Endodermal cell (in vitro differentiated cells): ENCODE measurements around the gene CMYA5. TPM values are rescaled to one million over a fixed set of nuclear protein-coding genes. Genes with fewer than 3 reads are reported as not detected.

Source experiments
- DNase-seq: peaks from one replicate; pipeline ENCODE4 v3.0.0-alpha.2; 2017
- H3K27ac ChIP-seq: 2 replicates; pipeline ENCODE4 v1.5.1; 2013; ENCODE audit warnings: mild to moderate bottlenecking, low read depth, low read length, moderate library complexity
- H3K27me3 ChIP-seq: 2 replicates; pipeline ENCODE4 v1.6.1; 2013; ENCODE audit warnings: mild to moderate bottlenecking, low read length, moderate library complexity; ENCODE audit not compliant: insufficient read depth, control insufficient read depth, poor library complexity, severe bottlenecking
- H3K36me3 ChIP-seq: 2 replicates; pipeline ENCODE4 v1.7.0; 2013; ENCODE audit warnings: mild to moderate bottlenecking, low read length, moderate library complexity; ENCODE audit not compliant: control insufficient read depth, insufficient read depth
- H3K4me1 ChIP-seq: one replicate; pipeline ENCODE4 v1.7.0; 2013; ENCODE audit warnings: low read length; ENCODE audit not compliant: control insufficient read depth, insufficient read depth
- H3K4me3 ChIP-seq: 2 replicates; pipeline ENCODE4 v1.5.1; 2013; ENCODE audit warnings: mild to moderate bottlenecking, low read length, moderate library complexity
- H3K9ac ChIP-seq: 2 replicates; pipeline ENCODE4 v1.6.1; 2013; ENCODE audit warnings: mild to moderate bottlenecking, low read length, moderate library complexity; ENCODE audit not compliant: poor library complexity, severe bottlenecking; ENCODE audit errors: extremely low read depth
- H3K9me3 ChIP-seq: 2 replicates; pipeline ENCODE4 v1.6.1; 2013; ENCODE audit warnings: mild to moderate bottlenecking, low read length, moderate library complexity; ENCODE audit not compliant: control insufficient read depth
- H3K27ac Mint-ChIP-seq: 2 replicates; pipeline ENCODE4 v1.8.0; 2020; ENCODE audit warnings: mixed read lengths
- H3K27me3 Mint-ChIP-seq: 2 replicates; pipeline ENCODE4 v1.8.0; 2021; ENCODE audit warnings: mild to moderate bottlenecking, mixed read lengths; ENCODE audit not compliant: insufficient read depth
- H3K36me3 Mint-ChIP-seq: 2 replicates; pipeline ENCODE4 v1.8.0; 2020; ENCODE audit warnings: low read depth, mixed read lengths
- H3K4me1 Mint-ChIP-seq: 2 replicates; pipeline ENCODE4 v1.8.0; 2020; ENCODE audit warnings: mixed read lengths
- H3K4me3 Mint-ChIP-seq: 2 replicates; pipeline ENCODE4 v1.8.0; 2020; ENCODE audit warnings: mild to moderate bottlenecking, moderate library complexity, mixed read lengths
- H3K9me3 Mint-ChIP-seq: 2 replicates; pipeline ENCODE4 v1.8.0; 2020; ENCODE audit warnings: mild to moderate bottlenecking, mixed read lengths
- CTCF ChIP-seq: fragments of 200-600 bp; sonication (generic); conservative IDR thresholded peaks from 2 replicates; pipeline ENCODE4 v1.5.0; 2021; ENCODE audit warnings: antibody characterized with exemption, mild to moderate bottlenecking
- WGBS, 2 experiments: methylation state at CpG; one replicate each; pipeline versions ENCODE4 v1.1.5 to v1.1.7; 2013; ENCODE audit warnings: missing lambda C conversion rate in 2 of 2, mixed read lengths in 1 of 2; ENCODE audit not compliant: insufficient coverage in 1 of 2, insufficient read length in 1 of 2; 5-methylcytosine and 5-hydroxymethylcytosine counted together
- total RNA-seq, 2 donors: library from RNA; stranded (reverse); fragmentation: NEBNext Ultra II Directional in 1 of 2; extraction: Animal tissue kit (Norgen Biotek cat#: 25700) in 1 of 2; gene quantifications; 2 replicates in 1 of 2; 3 replicates in 1 of 2; pipeline ENCODE4 v1.2.1, GENCODE V29; 2021

CMYA5 gene
- total RNA-seq, 2 donors from 2014 or later = 0.69 to 1.6 TPM

GRCh38 chr5:79842006-79842881, 152.6 kb downstream of the CMYA5 start:
- no peak overlapping the region for H3K4me3 Mint-ChIP-seq

GRCh38 chr5:79842991-79843390, 153.4 kb downstream of the CMYA5 start:
- no peaks in the 10 kb centered on the region for H3K9me3 ChIP-seq
- no peak for DNase-seq
- Mint-ChIP-seq H3K4me1 (peaks cover 3% of the 10 kb centered on the region), H3K9me3 (no peaks in the 10 kb centered on the region), H3K36me3 (no peaks in the 10 kb centered on the region), H3K27me3 (no peaks in the 10 kb centered on the region), H3K4me3 (no peak overlapping the region), H3K27ac (no peak overlapping the region)
- H3K27ac ChIP-seq = no peak overlapping the region
- no peak for TF ChIP-seq CTCF
- H3K27me3 ChIP-seq = no peaks in the 10 kb centered on the region
- H3K4me3 ChIP-seq = no peak overlapping the region
- H3K4me1 ChIP-seq = no peaks in the 10 kb centered on the region
- H3K36me3 ChIP-seq = no peaks in the 10 kb centered on the region
- no peak overlapping the region for H3K9ac ChIP-seq
- WGBS, 2 experiments = 94 to 96% methylated on average over 5 to 7 of the region's 7 CpGs

More at GRCh38 chr5:79842006-79842881, 152.6 kb downstream of the CMYA5 start:
- Mint-ChIP-seq H3K27me3 (no peaks in the 10 kb centered on the region), H3K4me1 (peaks cover 3% of the 10 kb centered on the region), H3K27ac (no peak overlapping the region), H3K36me3 (no peaks in the 10 kb centered on the region), H3K9me3 (no peaks in the 10 kb centered on the region)
- Histone ChIP-seq H3K27me3 (no peaks in the 10 kb centered on the region), H3K9ac (no peak overlapping the region), H3K4me1 (no peaks in the 10 kb centered on the region), H3K27ac (no peak overlapping the region), H3K4me3 (no peak overlapping the region), H3K36me3 (no peaks in the 10 kb centered on the region), H3K9me3 (no peaks in the 10 kb centered on the region)
- 95 to 97% methylated on average over 10 to 12 of the region's 12 CpGs for WGBS, 2 experiments
- DNase-seq = no peak
- no peak for TF ChIP-seq CTCF

- H3K27ac ChIP-seq = no peak overlapping the region
- H3K4me1 ChIP-seq = no peaks in the 10 kb centered on the region
- no peaks in the 10 kb centered on the region for H3K36me3 Mint-ChIP-seq
- no peaks in the 10 kb centered on the region for H3K9me3 Mint-ChIP-seq
- no peaks in the 10 kb centered on the region for H3K36me3 ChIP-seq
- peaks cover 3% of the 10 kb centered on the region for H3K4me1 Mint-ChIP-seq
- 93 to 94% methylated on average over 8 to 15 of the region's 15 CpGs for WGBS, 2 experiments
- no peaks in the 10 kb centered on the region for H3K27me3 Mint-ChIP-seq
- H3K9ac ChIP-seq = no peak overlapping the region
- H3K27me3 ChIP-seq = no peaks in the 10 kb centered on the region
- no peak for TF ChIP-seq CTCF
- H3K4me3 Mint-ChIP-seq = no peak overlapping the region
- H3K9me3 ChIP-seq = no peaks in the 10 kb centered on the region
- H3K4me3 ChIP-seq = no peak overlapping the region
- H3K27ac Mint-ChIP-seq = no peak overlapping the region
- peak; percentile 22 for DNase-seq
These were observed 154.1 kb downstream of the CMYA5 start for GRCh38 chr5:79843450-79844388.
